ENCODE results near the gene AUNIP. TPM values are rescaled to one million over a fixed set of nuclear protein-coding genes. Genes with fewer than 3 reads are reported as not detected.
"Not testable (repeated sequence)": the region's sequence is repeated elsewhere in the genome, so short reads cannot be mapped to it uniquely, and the experiment has no call there.

AUNIP gene
- total RNA-seq, 1 experiment from 2014 or later = 17.6 TPM

GRCh38 chr1:25843483-25843882 is 15.8 kb downstream of the AUNIP start:
- H3K9me2 ChIP-seq (replicated peaks; ENCODE audit: low read length) = no peaks in the 10 kb centered on the region
- ChIA-PET CTCF (interaction anchor here (0.6 kb wide), 1 partner anchor 231 kb away, joined by 7 read pairs; no protein-coding TSS in a partner anchor), POLR2A (ENCODE audit: unreplicated experiment) (no interaction called here)
- no peak overlapping the region for H2AFZ ChIP-seq (ENCODE audit: low read length)
- no peak overlapping the region for H3K4me3 ChIP-seq (ENCODE audit: low read length)
- no TSS peak for BruUV-seq (replicated peaks)
- H4K20me1 ChIP-seq (ENCODE audit: low read length) = peaks cover 7% of the 10 kb centered on the region; the same call in 1 of the 2 replicates
- H3K27me3 ChIP-seq (ENCODE audit: low read length) = no peaks in the 10 kb centered on the region
- intact Hi-C loops (cut with micrococcal nuclease) = no loop called here
- DNase-seq (no peak), ATAC-seq (no peak)
- TF ChIP-seq EZH2 (IDR thresholded peaks at IDR 0.05; ENCODE audit: low read length, unreplicated experiment) (no peak), CTCF (conservative IDR thresholded peaks at IDR 0.05; ENCODE audit: low read depth, low read length) (no peak), EZH2phosphoT487 (IDR thresholded peaks at IDR 0.05; ENCODE audit: borderline replicate concordance, low read length) (no peak)
- H3K79me2 ChIP-seq (ENCODE audit: low read length) = peaks cover 91% of the 10 kb centered on the region
- H3K4me2 ChIP-seq (ENCODE audit: low read length) = no peak overlapping the region
- H3K27ac ChIP-seq (ENCODE audit: low read length) = no peak overlapping the region
- no peaks in the 10 kb centered on the region for H3K4me1 ChIP-seq (ENCODE audit: insufficient read depth, low read length)
- H3F3A ChIP-seq (ENCODE audit: low read length, unreplicated experiment) = no peaks in the 10 kb centered on the region
- no peaks in the 10 kb centered on the region for H3K9me3 ChIP-seq (ENCODE audit: low read length)
- no peaks in the 10 kb centered on the region for H3K36me3 ChIP-seq (ENCODE audit: low read depth, low read length)
- no peak overlapping the region for H3K9ac ChIP-seq (ENCODE audit: low read length)

GRCh38 chr1:25839808-25840207 is 19.4 kb downstream of the AUNIP start:
- peaks cover 28% of the 10 kb centered on the region for H3K36me3 ChIP-seq (ENCODE audit: low read depth, low read length)
- ATAC-seq; H4K20me1 ChIP-seq (ENCODE audit: low read length); H3K9ac ChIP-seq (ENCODE audit: low read length); H3K9me2 ChIP-seq (replicated peaks; ENCODE audit: low read length); H3K4me2 ChIP-seq (ENCODE audit: low read length); intact Hi-C loops (cut with micrococcal nuclease); H3K4me3 ChIP-seq (ENCODE audit: low read length); H3F3A ChIP-seq (ENCODE audit: low read length, unreplicated experiment); DNase-seq; H3K9me3 ChIP-seq (ENCODE audit: low read length); CTCF ChIA-PET; H3K27ac ChIP-seq (ENCODE audit: low read length); H3K4me1 ChIP-seq (ENCODE audit: insufficient read depth, low read length); H2AFZ ChIP-seq (ENCODE audit: low read length); BruUV-seq (replicated peaks); H3K27me3 ChIP-seq (ENCODE audit: low read length): not testable (repeated sequence)
- H3K79me2 ChIP-seq (ENCODE audit: low read length) = peaks cover 79% of the 10 kb centered on the region
- POLR2A ChIA-PET (ENCODE audit: unreplicated experiment) = interaction anchor here (0.6 to 0.7 kb wide), 2 partner anchors 158 to 259 kb away, joined by 4 to 9 read pairs; partner anchors contain the start of gene PAFAH2

GRCh38 chr1:25837262-25837875 is 21.9 kb downstream of the AUNIP start:
- Histone ChIP-seq H3K36me3 (ENCODE audit: low read depth, low read length) (peaks cover 44% of the 10 kb centered on the region), H2AFZ (ENCODE audit: low read length) (no peak overlapping the region), H3K9me3 (ENCODE audit: low read length) (no peaks in the 10 kb centered on the region), H3K9me2 (replicated peaks; ENCODE audit: low read length) (no peaks in the 10 kb centered on the region), H3K27me3 (ENCODE audit: low read length) (no peaks in the 10 kb centered on the region), H3K4me3 (ENCODE audit: low read length) (no peak overlapping the region), H4K20me1 (ENCODE audit: low read length) (peaks cover 4% of the 10 kb centered on the region; the same call in 1 of the 2 replicates), H3K9ac (ENCODE audit: low read length) (no peak overlapping the region), H3K27ac (ENCODE audit: low read length) (no peak overlapping the region), H3F3A (ENCODE audit: low read length, unreplicated experiment) (peaks cover 8% of the 10 kb centered on the region), H3K4me2 (ENCODE audit: low read length) (no peak overlapping the region), H3K79me2 (ENCODE audit: low read length) (peaks cover 78% of the 10 kb centered on the region), H3K4me1 (ENCODE audit: insufficient read depth, low read length) (no peaks in the 10 kb centered on the region)
- TF ChIP-seq EZH2phosphoT487 (IDR thresholded peaks at IDR 0.05; ENCODE audit: borderline replicate concordance, low read length) (no peak), CTCF (conservative IDR thresholded peaks at IDR 0.05; ENCODE audit: low read depth, low read length) (peak; percentile 79), EZH2 (IDR thresholded peaks at IDR 0.05; ENCODE audit: low read length, unreplicated experiment) (no peak)
- ATAC-seq (peak; percentile 76), DNase-seq (peak; percentile 52)
- CTCF ChIA-PET = interaction anchor here (0.6 to 1.0 kb wide), 5 partner anchors 38 to 229 kb away, joined by 3 to 6 read pairs (median 4); partner anchors contain the start of genes PAFAH2 and PAQR7
- intact Hi-C loops (cut with micrococcal nuclease) = loop anchor here (1.0 kb wide), 2 partner anchors 58 to 161 kb away; partner anchors contain the start of gene PAFAH2
- no TSS peak for BruUV-seq (replicated peaks)
- POLR2A ChIA-PET (ENCODE audit: unreplicated experiment) = no interaction called here
